ENCODE data around the gene ITPRID1. TPM values are rescaled to one million over a fixed set of nuclear protein-coding genes. Genes with fewer than 3 reads are reported as not detected.

Gene ITPRID1
- not detected in 2 replicates for total RNA-seq

DNA sequence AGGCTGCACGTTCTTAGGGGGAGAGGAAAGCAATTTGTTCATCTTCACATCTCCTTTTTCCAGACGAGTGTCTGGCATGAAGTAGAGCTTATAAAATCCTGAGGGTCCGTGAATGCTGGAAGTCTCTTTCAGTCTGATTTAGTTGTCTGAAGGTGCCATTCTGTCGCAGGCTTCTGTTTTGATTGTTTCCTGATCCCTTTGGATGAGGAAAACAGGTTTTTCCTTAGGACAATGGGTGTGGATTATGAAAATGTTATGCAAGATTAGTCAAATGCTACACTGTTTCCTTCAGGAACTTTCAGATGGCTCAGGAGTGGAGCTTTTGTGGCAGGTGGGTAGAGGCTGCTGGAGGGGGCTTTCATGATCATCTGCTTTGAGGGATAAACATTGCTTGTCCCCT is at the start of gene ITPRID1:
Gene ITPRID1, plus strand, starts transcription at position 301 of the 400 bp plus-strand sequence. CDS start 38,935 bp downstream, outside the sequence.

DNA sequence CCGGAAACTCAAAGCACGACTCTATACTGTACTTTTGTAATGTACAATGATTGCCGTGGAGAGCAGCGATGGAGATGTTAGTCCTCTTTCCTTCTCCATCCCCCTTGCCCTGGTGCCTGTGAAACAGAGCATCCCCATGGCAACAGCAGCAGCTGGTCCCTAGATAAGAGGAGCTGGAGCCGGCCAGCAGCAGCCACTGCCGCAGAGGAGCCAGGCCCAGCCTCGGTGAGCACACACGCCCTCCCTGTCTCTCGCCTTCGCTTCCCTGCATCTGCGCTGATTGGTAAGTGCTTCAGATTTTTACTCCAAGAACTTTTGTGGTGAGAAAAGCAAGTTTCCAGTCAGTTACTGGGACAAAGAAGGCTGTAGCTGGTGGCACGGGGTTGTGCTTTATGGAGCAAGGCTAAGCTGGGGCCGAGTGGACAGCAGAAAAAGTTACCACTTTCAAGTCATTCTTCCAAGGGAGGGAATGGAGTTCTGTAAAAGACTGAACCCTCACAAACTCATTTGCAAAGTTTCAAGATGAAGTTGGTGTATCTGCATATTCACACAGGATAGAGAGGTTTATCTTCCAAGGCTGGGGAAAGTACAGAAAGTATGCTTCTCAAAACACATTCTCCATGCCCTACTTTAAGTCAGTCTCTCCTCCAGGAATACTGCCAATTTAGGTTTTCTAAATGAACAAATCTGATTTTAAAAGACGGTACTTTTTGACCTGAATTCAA is 173.3 kb downstream of the ITPRID1 start, which contains the start of gene PPP1R17:
Gene PPP1R17, plus strand, starts transcription at position 192 of the 725 bp plus-strand sequence. CDS start 5,227 bp downstream, outside the sequence.

Other genes starting within 250 kb of the ITPRID1 start
- gene NEUROD6, start 173.4 kb upstream of the ITPRID1 start, total RNA-seq, result not detected in 2 replicates
- gene PPP1R17, start 173.1 kb downstream of the ITPRID1 start, total RNA-seq, result not detected in 2 replicates

All from bladder microvascular endothelial cell (primary cell).